CD4-positive, alpha-beta memory T cell (primary cell): ENCODE results near the gene HOXD8. TPM values are rescaled to one million over a fixed set of nuclear protein-coding genes. Genes with fewer than 3 reads are reported as not detected.

Experiments used
- CTCF ChIA-PET: fragments of 350-600 bp; sonication (Branson Sonifier 250); formaldehyde crosslinking; loops from one replicate; lab custom pipeline; 2021; ENCODE audit warnings: inconsistent platforms; ENCODE audit not compliant: partially characterized antibody; lab: Charles Lee
- POLR2A ChIA-PET: fragments of 350-600 bp; sonication (Branson Sonifier 250); formaldehyde crosslinking; loops from one replicate; lab custom pipeline; 2021; ENCODE audit not compliant: partially characterized antibody; lab: Charles Lee
- DNase-seq, 5 donors: peaks; one replicate each; pipeline versions ENCODE4 v3.0.0 to v3.0.0-alpha.2; 2020 to 2022; ENCODE audit warnings: mixed read lengths in 1 of 5
- H3K27ac ChIP-seq: one replicate; pipeline ENCODE4 v1.7.0; 2013; ENCODE audit warnings: low read depth, low read length
- H3K27me3 ChIP-seq: 2 replicates; pipeline ENCODE4 v1.7.0; 2013; ENCODE audit warnings: mild to moderate bottlenecking, low read length, moderate library complexity; ENCODE audit not compliant: insufficient read depth
- H3K36me3 ChIP-seq: 2 replicates; pipeline ENCODE4 v1.7.0; 2013; ENCODE audit warnings: mild to moderate bottlenecking, low read length, moderate library complexity; ENCODE audit not compliant: insufficient read depth
- H3K4me1 ChIP-seq: 2 replicates; pipeline ENCODE4 v1.7.0; 2013; ENCODE audit warnings: mild to moderate bottlenecking, low read length, moderate library complexity; ENCODE audit not compliant: insufficient read depth
- H3K4me3 ChIP-seq, 2 donors: one replicate each; pipeline ENCODE4 v1.7.0; 2013; ENCODE audit warnings: low read length in 2 of 2, mild to moderate bottlenecking in 1 of 2
- H3K9me3 ChIP-seq, 2 donors: one replicate each; pipeline ENCODE4 v1.7.0; 2013; ENCODE audit warnings: low read length in 2 of 2, control low read depth in 1 of 2; ENCODE audit not compliant: control insufficient read depth in 1 of 2
- H3K27ac Mint-ChIP-seq, 7 donors: one replicate each; pipeline ENCODE4 v1.8.0; 2020 to 2021; ENCODE audit warnings: mixed read lengths in 7 of 7, mild to moderate bottlenecking in 6 of 7, inconsistent platforms in 3 of 7, moderate library complexity in 3 of 7
- H3K27me3 Mint-ChIP-seq, 2 donors: one replicate each; pipeline ENCODE4 v1.8.0; 2020 to 2021; ENCODE audit warnings: mixed read lengths in 2 of 2
- H3K36me3 Mint-ChIP-seq, 2 donors: one replicate each; pipeline ENCODE4 v1.8.0; 2020 to 2021; ENCODE audit warnings: mixed read lengths in 2 of 2, inconsistent platforms in 1 of 2, mild to moderate bottlenecking in 1 of 2
- H3K4me1 Mint-ChIP-seq, 4 donors: one replicate each; pipeline ENCODE4 v1.8.0; 2020 to 2021; ENCODE audit warnings: mixed read lengths in 4 of 4, mild to moderate bottlenecking in 1 of 4
- H3K4me3 Mint-ChIP-seq, 8 donors: one replicate each; pipeline ENCODE4 v1.8.0; 2020 to 2021; ENCODE audit warnings: mixed read lengths in 8 of 8, mild to moderate bottlenecking in 7 of 8, moderate library complexity in 6 of 8, inconsistent platforms in 3 of 8
- H3K9me3 Mint-ChIP-seq, 8 donors: one replicate each; pipeline ENCODE4 v1.8.0; 2020 to 2021; ENCODE audit warnings: mixed read lengths in 8 of 8, mild to moderate bottlenecking in 5 of 8, inconsistent platforms in 3 of 8, moderate library complexity in 1 of 8
- intact Hi-C: fragments of 100-400 bp; cut with micrococcal nuclease; formaldehyde crosslinking; loops from one replicate; pipeline ENCODE4 v1.15.1; 2023
- polyA plus RNA-seq, 2 donors: library from polyadenylated mRNA; unstranded; fragments of 300-500 nt; fragmentation: Illumina TruSeq; gene quantifications; one replicate each; pipeline ENCODE4 v1.2.3, GENCODE V29; 2021
- total RNA-seq, 2 experiments: library from RNA; stranded (reverse); gene quantifications; one replicate each; pipeline ENCODE4 v1.2.3, GENCODE V29; 2021

The HOXD8 gene
- total and polyA plus RNA-seq, 4 experiments from 2014 or later: not detected

DNA sequence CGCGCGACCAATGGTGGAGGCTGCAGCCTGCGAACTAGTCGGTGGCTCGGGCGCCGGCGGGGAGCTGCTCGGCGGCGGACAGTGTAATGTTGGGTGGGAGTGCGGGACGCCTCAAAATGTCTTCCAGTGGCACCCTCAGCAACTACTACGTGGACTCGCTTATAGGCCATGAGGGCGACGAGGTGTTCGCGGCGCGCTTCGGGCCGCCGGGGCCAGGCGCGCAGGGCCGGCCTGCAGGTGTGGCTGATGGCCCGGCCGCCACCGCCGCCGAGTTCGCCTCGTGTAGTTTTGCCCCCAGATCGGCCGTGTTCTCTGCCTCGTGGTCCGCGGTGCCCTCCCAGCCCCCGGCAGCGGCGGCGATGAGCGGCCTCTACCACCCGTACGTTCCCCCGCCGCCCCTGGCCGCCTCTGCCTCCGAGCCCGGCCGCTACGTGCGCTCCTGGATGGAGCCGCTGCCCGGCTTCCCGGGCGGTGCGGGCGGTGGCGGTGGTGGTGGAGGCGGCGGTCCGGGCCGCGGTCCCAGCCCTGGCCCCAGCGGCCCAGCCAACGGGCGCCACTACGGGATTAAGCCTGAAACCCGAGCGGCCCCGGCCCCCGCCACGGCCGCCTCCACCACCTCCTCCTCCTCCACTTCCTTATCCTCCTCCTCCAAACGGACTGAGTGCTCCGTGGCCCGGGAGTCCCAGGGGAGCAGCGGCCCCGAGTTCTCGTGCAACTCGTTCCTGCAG is 6.7 kb upstream of the HOXD8 start, which contains the start of gene HOXD9:
TSS of gene HOXD9 (plus strand) at position 37 of the 728 bp plus-strand sequence. CDS start at position 87, 50 bp downstream.
- DNase-seq: no peak
- H3K4me1 Mint-ChIP-seq: peaks cover 2 to 32% (median 14%) of the 10 kb centered on the region in 4 donors
- intact Hi-C loops: no loop called here
- CTCF ChIA-PET: interaction anchor here (0.7 kb wide), 1 partner anchor 431 kb away, joined by 3 read pairs; no protein-coding TSS in a partner anchor
- H3K27ac ChIP-seq: no peak within 1 kb of the TSS
- peaks cover 19% of the 10 kb centered on the region for H3K4me1 ChIP-seq
- POLR2A ChIA-PET: no interaction called here
- peak within 1 kb of the TSS; percentile 33 to 81 (median 64) for H3K4me3 Mint-ChIP-seq
- no peaks in the 10 kb centered on the region for H3K36me3 ChIP-seq
- H3K27me3 ChIP-seq: peaks cover 82% of the 10 kb centered on the region
- H3K9me3 Mint-ChIP-seq: peaks cover 2 to 25% (median 9%) of the 10 kb centered on the region in 8 donors
- peaks cover 69 to 71% of the 10 kb centered on the region in 2 donors for H3K27me3 Mint-ChIP-seq
- H3K9me3 ChIP-seq: no peaks in the 10 kb centered on the region
- H3K4me3 ChIP-seq: no peak within 1 kb of the TSS
- peaks cover 0 to 6% of the 10 kb centered on the region in 2 donors for H3K36me3 Mint-ChIP-seq
- peak within 1 kb of the TSS in 2 of 7 donors; percentile 75 to 89 for H3K27ac Mint-ChIP-seq

DNA sequence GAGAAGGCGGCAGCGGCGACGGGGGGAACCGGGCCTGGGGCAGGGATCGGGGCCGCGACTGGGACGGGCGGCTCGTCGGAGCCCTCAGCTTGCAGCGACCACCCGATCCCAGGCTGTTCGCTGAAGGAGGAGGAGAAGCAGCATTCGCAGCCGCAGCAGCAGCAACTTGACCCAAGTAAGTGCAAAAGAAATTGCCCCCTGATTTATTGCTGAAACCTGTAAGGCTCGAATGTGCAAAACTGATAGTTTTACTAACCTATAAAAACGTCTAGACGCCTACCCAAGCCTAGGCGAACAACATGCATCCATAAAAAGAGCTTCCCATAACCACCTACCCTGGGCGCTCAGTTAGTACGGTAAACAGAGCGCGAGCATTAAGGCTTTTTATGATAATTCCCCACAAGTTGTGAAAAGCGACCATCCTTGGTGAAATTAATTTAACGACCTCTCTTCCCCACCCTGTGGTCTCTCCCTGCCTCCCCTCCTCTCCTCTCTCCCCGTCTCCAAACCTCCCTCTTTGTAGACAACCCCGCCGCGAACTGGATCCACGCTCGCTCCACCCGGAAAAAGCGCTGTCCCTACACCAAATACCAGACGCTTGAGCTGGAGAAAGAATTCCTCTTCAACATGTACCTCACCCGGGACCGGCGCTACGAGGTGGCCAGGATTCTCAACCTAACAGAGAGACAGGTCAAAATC is 5.9 kb upstream of the HOXD8 start:
- POLR2A ChIA-PET: no interaction called here
- Histone ChIP-seq H3K27ac (no peak overlapping the region), H3K27me3 (peaks cover 82% of the 10 kb centered on the region), H3K4me1 (peaks cover 23% of the 10 kb centered on the region), H3K36me3 (no peaks in the 10 kb centered on the region), H3K4me3 (no peak overlapping the region), H3K9me3 (no peaks in the 10 kb centered on the region)
- Mint-ChIP-seq H3K4me3 (peak overlapping the region in 7 of 8 donors; percentile 23 to 75 (median 44)), H3K4me1 (peaks cover 4 to 39% (median 20%) of the 10 kb centered on the region in 4 donors), H3K27me3 (peaks cover 69 to 71% of the 10 kb centered on the region in 2 donors), H3K36me3 (peaks cover 0 to 7% of the 10 kb centered on the region in 2 donors), H3K9me3 (peaks cover 0 to 32% (median 7%) of the 10 kb centered on the region in 8 donors), H3K27ac (peak overlapping the region in 4 of 7 donors; percentile 3 to 89 (median 63))
- CTCF ChIA-PET: interaction anchor here (1.9 kb wide), 1 partner anchor 332 kb away, joined by 5 read pairs; no protein-coding TSS in a partner anchor
- DNase-seq: no peak
- intact Hi-C loops: no loop called here

DNA sequence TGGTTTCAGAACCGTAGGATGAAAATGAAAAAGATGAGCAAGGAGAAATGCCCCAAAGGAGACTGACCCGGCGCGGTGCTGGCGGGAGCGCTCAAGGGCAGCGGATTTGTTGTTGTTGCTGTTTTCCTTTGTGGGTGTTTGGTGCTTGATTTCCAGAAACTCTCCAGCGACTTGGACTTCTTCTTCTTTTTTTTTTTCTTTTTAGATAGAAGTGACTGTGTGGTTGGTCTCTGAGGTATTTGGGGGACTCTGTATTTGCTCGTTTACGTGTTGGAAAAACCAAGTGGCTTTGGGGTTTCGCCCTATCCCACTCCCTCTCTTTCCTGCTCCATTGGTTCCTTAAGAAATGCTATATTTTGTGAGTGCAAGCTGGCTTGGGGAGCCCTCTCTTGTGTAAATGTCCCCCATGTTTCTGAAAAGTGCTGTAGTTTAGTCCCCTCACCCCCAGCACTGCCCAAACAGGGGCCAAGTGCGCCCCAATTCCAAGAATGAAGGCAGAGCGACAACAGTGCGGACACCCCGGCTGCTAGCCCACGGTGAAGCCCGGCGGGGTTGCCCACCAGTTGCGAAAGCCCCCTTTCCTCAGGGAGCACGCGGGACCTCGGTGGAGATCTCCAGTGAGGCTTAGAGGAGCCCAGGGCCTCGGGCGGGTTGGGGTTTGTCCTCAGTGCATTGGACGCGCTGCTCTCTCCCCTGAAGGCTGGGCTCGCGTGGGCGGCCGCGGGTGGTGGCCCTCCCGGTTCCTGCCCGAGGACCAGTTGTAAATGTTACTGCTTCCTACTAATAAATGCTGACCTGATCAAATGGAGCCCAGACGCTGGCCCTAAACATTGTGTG is 5.2 kb upstream of the HOXD8 start:
- CTCF ChIA-PET: interaction anchor here (1.0 to 1.9 kb wide), 2 partner anchors 327 to 331 kb away, joined by 3 to 5 read pairs; no protein-coding TSS in a partner anchor
- intact Hi-C loops: no loop called here
- H3K27me3 ChIP-seq: peaks cover 88% of the 10 kb centered on the region

DNA sequence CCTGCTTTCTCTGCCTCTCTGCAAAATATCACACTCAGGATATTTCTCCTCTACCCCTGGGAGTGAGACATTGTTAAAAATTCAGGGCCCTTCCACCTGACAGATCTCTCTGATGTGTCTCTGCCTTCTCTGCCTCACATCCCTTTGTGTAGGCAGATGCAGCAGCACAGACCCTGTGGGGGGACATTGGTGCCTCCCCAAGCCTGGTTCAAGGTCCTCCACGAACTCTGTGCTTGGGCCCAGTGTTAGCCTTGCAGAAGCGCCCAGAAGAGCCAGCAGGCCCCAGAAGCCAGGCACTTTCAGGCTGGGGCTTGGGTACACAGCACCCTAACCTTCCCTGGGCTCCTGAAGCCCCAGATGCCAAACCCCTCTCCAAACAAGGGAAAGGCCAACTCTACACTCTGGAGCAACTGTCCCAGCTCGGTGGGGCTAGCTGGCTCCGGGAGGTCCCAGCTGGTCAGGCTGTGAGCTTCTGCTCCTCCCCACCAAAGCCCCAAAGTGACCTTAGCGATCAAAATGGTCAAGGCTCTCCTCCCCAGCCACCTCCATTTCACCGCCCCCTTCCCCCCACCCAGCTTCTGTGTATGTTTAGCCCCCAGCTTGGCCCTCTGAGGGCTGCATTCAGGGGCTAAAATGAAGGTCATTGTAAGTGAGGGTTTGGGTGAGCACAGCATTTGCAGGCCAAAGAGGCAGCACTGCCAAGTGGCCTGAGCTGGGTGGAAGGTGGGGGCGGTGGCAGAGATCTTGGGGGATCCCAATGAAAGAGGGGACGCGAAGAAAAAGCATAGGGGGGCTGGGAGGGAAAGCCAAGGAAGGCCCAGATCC is 4.3 kb upstream of the HOXD8 start:
- H3K9me3 Mint-ChIP-seq: peaks cover 0 to 34% (median 2%) of the 10 kb centered on the region in 8 donors
- peaks cover 4 to 38% (median 22%) of the 10 kb centered on the region in 4 donors for H3K4me1 Mint-ChIP-seq
- H3K36me3 ChIP-seq: no peaks in the 10 kb centered on the region
- peak overlapping the region in 2 of 8 donors; percentile 11 to 44 for H3K4me3 Mint-ChIP-seq
- H3K9me3 ChIP-seq: no peaks in the 10 kb centered on the region
- peak overlapping the region in 3 of 7 donors; percentile 19 to 89 (median 31) for H3K27ac Mint-ChIP-seq
- H3K4me3 ChIP-seq: no peak overlapping the region
- POLR2A ChIA-PET: interaction anchor here (2.2 kb wide), 1 partner anchor 330 kb away, joined by 12 read pairs; no protein-coding TSS in a partner anchor
- intact Hi-C loops: loop anchor here (5.0 kb wide), 1 partner anchor 1037 kb away; no protein-coding TSS in a partner anchor
- peaks cover 0 to 5% of the 10 kb centered on the region in 2 donors for H3K36me3 Mint-ChIP-seq
- H3K27ac ChIP-seq: no peak overlapping the region
- H3K4me1 ChIP-seq: peaks cover 27% of the 10 kb centered on the region
- no peak for DNase-seq
- CTCF ChIA-PET: interaction anchor here (0.8 to 4.3 kb wide), 7 partner anchors 15 to 1036 kb away, joined by 3 to 72 read pairs (median 5); no protein-coding TSS in a partner anchor
- peaks cover 61 to 63% of the 10 kb centered on the region in 2 donors for H3K27me3 Mint-ChIP-seq
- peaks cover 82% of the 10 kb centered on the region for H3K27me3 ChIP-seq

More for the DNA sequence above, 5.2 kb upstream of the HOXD8 start:
- H3K27ac ChIP-seq: no peak overlapping the region
- no peak overlapping the region for H3K4me3 ChIP-seq
- peaks cover 25% of the 10 kb centered on the region for H3K4me1 ChIP-seq
- no peak for DNase-seq
- peaks cover 0 to 5% of the 10 kb centered on the region in 2 donors for H3K36me3 Mint-ChIP-seq
- H3K27me3 Mint-ChIP-seq: peaks cover 68% of the 10 kb centered on the region in 2 donors
- peaks cover 4 to 42% (median 22%) of the 10 kb centered on the region in 4 donors for H3K4me1 Mint-ChIP-seq
- H3K4me3 Mint-ChIP-seq: peak overlapping the region in 7 of 8 donors; percentile 23 to 75 (median 44)
- H3K9me3 ChIP-seq: no peaks in the 10 kb centered on the region
- H3K9me3 Mint-ChIP-seq: peaks cover 0 to 34% (median 2%) of the 10 kb centered on the region in 8 donors
- no peaks in the 10 kb centered on the region for H3K36me3 ChIP-seq
- peak overlapping the region in 4 of 7 donors; percentile 35 to 89 (median 59) for H3K27ac Mint-ChIP-seq
- POLR2A ChIA-PET: no interaction called here

DNA sequence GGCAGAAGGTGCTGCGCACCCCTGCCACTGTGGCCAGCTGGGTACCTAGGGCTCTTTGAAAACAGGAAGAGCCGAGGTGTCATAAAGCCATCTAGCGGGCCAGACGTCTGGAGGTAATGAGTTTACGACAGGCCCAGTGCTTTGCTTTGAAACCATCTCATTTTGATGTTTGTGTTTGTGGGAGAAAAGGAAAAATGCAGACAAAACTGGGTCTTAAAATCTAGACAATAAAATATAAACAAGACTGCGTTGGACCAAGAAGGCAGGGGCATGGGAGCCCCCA is 3.8 kb upstream of the HOXD8 start:
- Mint-ChIP-seq H3K9me3 (peaks cover 0 to 35% (median 2%) of the 10 kb centered on the region in 8 donors), H3K27ac (peak overlapping the region in 2 of 7 donors; percentile 19 to 89), H3K4me3 (peak overlapping the region in 1 of 8 donors; percentile 44), H3K27me3 (peaks cover 57 to 59% of the 10 kb centered on the region in 2 donors), H3K4me1 (peaks cover 4 to 38% (median 24%) of the 10 kb centered on the region in 4 donors), H3K36me3 (peaks cover 0 to 5% of the 10 kb centered on the region in 2 donors)
- no peaks in the 10 kb centered on the region for H3K36me3 ChIP-seq
- DNase-seq: no peak
- H3K27me3 ChIP-seq: peaks cover 80% of the 10 kb centered on the region
- peaks cover 30% of the 10 kb centered on the region for H3K4me1 ChIP-seq
- no peak overlapping the region for H3K4me3 ChIP-seq
- intact Hi-C loops: loop anchor here (2.0 to 5.0 kb wide), 2 partner anchors 1037 to 1291 kb away; no protein-coding TSS in a partner anchor
- no peak overlapping the region for H3K27ac ChIP-seq
- POLR2A ChIA-PET: interaction anchor here (2.2 kb wide), 1 partner anchor 329 kb away, joined by 12 read pairs; no protein-coding TSS in a partner anchor
- H3K9me3 ChIP-seq: no peaks in the 10 kb centered on the region
- CTCF ChIA-PET: interaction anchor here (0.8 to 4.3 kb wide), 6 partner anchors 15 to 1035 kb away, joined by 3 to 72 read pairs (median 6); no protein-coding TSS in a partner anchor
